GM18498 (cell line): Measurements from ENCODE around the gene PHLPP1.
"Not testable (repeated sequence)": the region's sequence is repeated elsewhere in the genome, so short reads cannot be mapped to it uniquely, and the experiment has no call there.

Experiments used
- ATAC-seq: cut with Tn5 transposase; IDR thresholded peaks from one replicate; pipeline ENCODE4 v1.9.1; 2021; ENCODE audit warnings: mild to moderate bottlenecking, moderate library complexity; ENCODE audit not compliant: unreplicated experiment

PHLPP1 gene

GRCh38 chr18:62715436-62715758 is at the start of gene PHLPP1:
Gene PHLPP1 (plus strand): TSS chr18:62715541. CDS start chr18:62715684, 143 bp downstream.
- peak; percentile 32 for ATAC-seq

- ATAC-seq: no peak
These were observed 46.1 kb upstream of the PHLPP1 start for GRCh38 chr18:62669225-62669624.

- ATAC-seq: no peak
These were observed 44.8 kb upstream of the PHLPP1 start for GRCh38 chr18:62670573-62670972.

GRCh38 chr18:62672600-62672999 is 42.7 kb upstream of the PHLPP1 start:
- no peak for ATAC-seq

- ATAC-seq: no peak
These were observed 36.4 kb upstream of the PHLPP1 start for GRCh38 chr18:62678847-62679485.

- ATAC-seq: no peak
These were observed 33.0 kb upstream of the PHLPP1 start for GRCh38 chr18:62682371-62682770.

- ATAC-seq: no peak
These were observed 31.4 kb upstream of the PHLPP1 start for GRCh38 chr18:62683935-62684334.

- no peak for ATAC-seq
These were observed 26.5 kb upstream of the PHLPP1 start for GRCh38 chr18:62688743-62689317.

GRCh38 chr18:62690236-62690815 is 25.0 kb upstream of the PHLPP1 start:
- no peak for ATAC-seq

GRCh38 chr18:62693659-62694058 is 21.7 kb upstream of the PHLPP1 start:
- no peak for ATAC-seq

GRCh38 chr18:62697636-62698035 is 17.7 kb upstream of the PHLPP1 start:
- ATAC-seq: no peak

GRCh38 chr18:62702259-62702658 is 13.1 kb upstream of the PHLPP1 start:
- no peak for ATAC-seq

GRCh38 chr18:62706879-62707278 is 8.5 kb upstream of the PHLPP1 start:
- not testable (repeated sequence) for ATAC-seq

GRCh38 chr18:62709908-62710307 is 5.4 kb upstream of the PHLPP1 start:
- not testable (repeated sequence) for ATAC-seq

- no peak for ATAC-seq
These were observed 4.9 kb upstream of the PHLPP1 start for GRCh38 chr18:62710417-62710816.

GRCh38 chr18:62711781-62712180 is 3.6 kb upstream of the PHLPP1 start:
- ATAC-seq: no peak

GRCh38 chr18:62713651-62714247 is 1.6 kb upstream of the PHLPP1 start:
- ATAC-seq: no peak

- peak; percentile 69 for ATAC-seq
These were observed 488 bp upstream of the PHLPP1 start for GRCh38 chr18:62714671-62715435.

- ATAC-seq: peak; percentile 37
These were observed 646 bp downstream of the PHLPP1 start for GRCh38 chr18:62715759-62716615.

- ATAC-seq: peak; percentile 18
These were observed 1.4 kb downstream of the PHLPP1 start for GRCh38 chr18:62716619-62717168.
